H9 (cell line): ENCODE measurements around the gene GIPC2. TPM values are rescaled to one million over a fixed set of nuclear protein-coding genes. Genes with fewer than 3 reads are reported as not detected.

ENCODE experiments used
- DNase-seq: peaks from one replicate; pipeline ENCODE4 v3.0.0-alpha.2; 2017
- H2AFZ ChIP-seq: one replicate; pipeline ENCODE4 v1.6.1; 2013; ENCODE audit warnings: mild to moderate bottlenecking, low read length, control low read depth, moderate library complexity
- H2AK5ac ChIP-seq: 2 replicates; pipeline ENCODE4 v1.6.1; 2013; ENCODE audit warnings: low read length, control low read depth, mixed read lengths; ENCODE audit not compliant: insufficient read length
- H2BK120ac ChIP-seq: one replicate; pipeline ENCODE4 v1.6.1; 2013; ENCODE audit warnings: low read depth, mild to moderate bottlenecking, low read length, control low read depth, inconsistent platforms; ENCODE audit not compliant: poor library complexity, severe bottlenecking
- H2BK12ac ChIP-seq: 2 replicates; pipeline ENCODE4 v1.6.1; 2013; ENCODE audit warnings: low read length, control low read depth, mixed read lengths, low read depth; ENCODE audit not compliant: insufficient read length
- H2BK15ac ChIP-seq: 2 replicates; pipeline ENCODE4 v1.6.1; 2013; ENCODE audit warnings: low read depth, low read length, control low read depth
- H2BK20ac ChIP-seq: one replicate; pipeline ENCODE4 v1.6.1; 2013; ENCODE audit warnings: low read depth, mild to moderate bottlenecking, low read length, control low read depth, inconsistent platforms; ENCODE audit not compliant: poor library complexity, severe bottlenecking
- H2BK5ac ChIP-seq: 2 replicates; pipeline ENCODE4 v1.6.1; 2013; ENCODE audit warnings: low read length, control low read depth, mixed read lengths; ENCODE audit not compliant: insufficient read length
- H3K14ac ChIP-seq: 2 replicates; pipeline ENCODE4 v1.6.1; 2013; ENCODE audit warnings: low read length, control low read depth; ENCODE audit not compliant: insufficient read depth
- H3K18ac ChIP-seq: 2 replicates; pipeline ENCODE4 v1.6.1; 2013; ENCODE audit warnings: low read depth, mild to moderate bottlenecking, mixed read lengths, low read length, control low read depth; ENCODE audit not compliant: insufficient read length
- H3K23ac ChIP-seq: 2 replicates; pipeline ENCODE4 v1.6.1; 2013; ENCODE audit warnings: low read length, control low read depth, mixed read lengths, low read depth; ENCODE audit not compliant: insufficient read length
- H3K23me2 ChIP-seq: 2 replicates; pipeline ENCODE4 v1.6.1; 2013; ENCODE audit warnings: low read depth, mild to moderate bottlenecking, mixed read lengths, low read length, control low read depth; ENCODE audit not compliant: insufficient read length, poor library complexity, severe bottlenecking
- H3K27ac ChIP-seq: 2 replicates; pipeline ENCODE4 v1.5.1; 2013; ENCODE audit warnings: low read length, control low read depth, mixed read lengths, low read depth; ENCODE audit not compliant: insufficient read length
- H3K27me3 ChIP-seq: 2 replicates; pipeline ENCODE4 v1.6.1; 2013; ENCODE audit warnings: low read length, control low read depth, inconsistent platforms; ENCODE audit not compliant: insufficient read depth
- H3K4ac ChIP-seq: 2 replicates; pipeline ENCODE4 v1.6.1; 2013; ENCODE audit warnings: low read depth, mild to moderate bottlenecking, control low read depth, inconsistent platforms, low read length, moderate library complexity
- H3K4me1 ChIP-seq: 2 replicates; pipeline ENCODE4 v1.6.1; 2013; ENCODE audit warnings: low read length, control low read depth, inconsistent platforms; ENCODE audit not compliant: insufficient read depth
- H3K4me2 ChIP-seq: 2 replicates; pipeline ENCODE4 v1.6.1; 2013; ENCODE audit warnings: low read length, control low read depth, mixed read lengths; ENCODE audit not compliant: insufficient read length, insufficient read depth
- H3K56ac ChIP-seq: 2 replicates; pipeline ENCODE4 v1.6.1; 2013; ENCODE audit warnings: low read depth, mild to moderate bottlenecking, mixed read lengths, low read length, control low read depth; ENCODE audit not compliant: insufficient read length
- H3K79me1 ChIP-seq: 2 replicates; pipeline ENCODE4 v1.6.1; 2013; ENCODE audit warnings: low read depth, mild to moderate bottlenecking, moderate library complexity, low read length, control low read depth, inconsistent platforms; ENCODE audit not compliant: insufficient read depth, poor library complexity, severe bottlenecking
- H3K79me2 ChIP-seq: 2 replicates; pipeline ENCODE4 v1.6.1; 2013; ENCODE audit warnings: low read length, control low read depth, inconsistent platforms; ENCODE audit not compliant: insufficient read depth
- H3K9ac ChIP-seq: 2 replicates; pipeline ENCODE4 v1.6.1; 2013; ENCODE audit warnings: low read length, control low read depth, mixed read lengths; ENCODE audit not compliant: insufficient read length; ENCODE audit errors: extremely low read depth
- H3K9me3 ChIP-seq: one replicate; pipeline ENCODE4 v1.6.1; 2013; ENCODE audit warnings: low read depth, low read length, inconsistent platforms; ENCODE audit not compliant: control insufficient read depth
- H3T11ph ChIP-seq: one replicate; pipeline ENCODE4 v1.6.1; 2013; ENCODE audit warnings: mild to moderate bottlenecking, low read length, control low read depth, inconsistent platforms
- H4K20me1 ChIP-seq: one replicate; pipeline ENCODE4 v1.6.1; 2013; ENCODE audit not compliant: control insufficient read depth, insufficient read length, insufficient read depth
- H4K5ac ChIP-seq: 2 replicates; pipeline ENCODE4 v1.6.1; 2013; ENCODE audit warnings: low read depth, mild to moderate bottlenecking, mixed read lengths, low read length, control low read depth; ENCODE audit not compliant: insufficient read length
- H4K8ac ChIP-seq: replicated peaks from 2 replicates; pipeline ENCODE4 v1.6.1; 2013; ENCODE audit warnings: low read length, control low read depth, mixed read lengths, low read depth; ENCODE audit not compliant: insufficient read length
- H4K91ac ChIP-seq: 2 replicates; pipeline ENCODE4 v1.6.1; 2013; ENCODE audit warnings: low read depth, mild to moderate bottlenecking, moderate library complexity, mixed read lengths, low read length, control low read depth; ENCODE audit not compliant: insufficient read length
- H3K27ac Mint-ChIP-seq, 3 experiments: 2 replicates in 2 of 3; 3 replicates in 1 of 3; pipeline ENCODE4 v1.8.0; 2020 to 2021; ENCODE audit warnings: mixed read lengths in 3 of 3, mild to moderate bottlenecking in 1 of 3, moderate library complexity in 1 of 3
- H3K27me3 Mint-ChIP-seq: 2 replicates; pipeline ENCODE4 v1.8.0; 2021; ENCODE audit warnings: low read depth, mild to moderate bottlenecking, moderate library complexity, mixed read lengths
- H3K36me3 Mint-ChIP-seq, 3 experiments: 2 replicates in 2 of 3; 3 replicates in 1 of 3; pipeline ENCODE4 v1.8.0; 2020 to 2021; ENCODE audit warnings: low read depth in 3 of 3, mixed read lengths in 3 of 3; ENCODE audit not compliant: insufficient read depth in 1 of 3
- H3K4me1 Mint-ChIP-seq, 2 experiments: 2 replicates each; pipeline ENCODE4 v1.8.0; 2020; ENCODE audit warnings: mixed read lengths in 2 of 2
- H3K4me3 Mint-ChIP-seq, 2 experiments: 2 replicates in 1 of 2; 3 replicates in 1 of 2; pipeline ENCODE4 v1.8.0; 2020 to 2021; ENCODE audit warnings: mild to moderate bottlenecking in 2 of 2, mixed read lengths in 2 of 2, moderate library complexity in 1 of 2
- H3K9me3 Mint-ChIP-seq, 2 experiments: 2 replicates in 1 of 2; 3 replicates in 1 of 2; pipeline ENCODE4 v1.8.0; 2020; ENCODE audit warnings: mild to moderate bottlenecking in 2 of 2, mixed read lengths in 2 of 2, moderate library complexity in 1 of 2
- CTCF ChIP-seq: fragments of 200-600 bp; sonication (generic); conservative IDR thresholded peaks from 3 replicates; pipeline ENCODE4 v1.8.0; 2021; ENCODE audit warnings: antibody characterized with exemption, mild to moderate bottlenecking
- WGBS: extraction: QIAGEN DNeasy Blood & Tissue Kit; methylation state at CpG from one replicate; pipeline ENCODE4 v1.1.7; 2013; ENCODE audit warnings: missing lambda C conversion rate, low lambda C conversion rate, mixed read lengths; ENCODE audit not compliant: insufficient read length; ENCODE audit errors: extremely low coverage; 5-methylcytosine and 5-hydroxymethylcytosine counted together
- total RNA-seq: library from RNA; stranded (reverse); gene quantifications from 2 replicates; pipeline ENCODE4 v1.2.1, GENCODE V29; 2021

Gene GIPC2
- total RNA-seq, 1 experiment from 2014 or later = 0.85 TPM

- H2AK5ac ChIP-seq = no peak overlapping the region
- no peak overlapping the region for H2BK20ac ChIP-seq
- no peaks in the 10 kb centered on the region for H3K9me3 ChIP-seq
- no peaks in the 10 kb centered on the region for H3K4me1 ChIP-seq
- H3K23me2 ChIP-seq = peaks cover 2% of the 10 kb centered on the region
- H3K79me2 ChIP-seq = no peaks in the 10 kb centered on the region
- H4K91ac ChIP-seq = no peak overlapping the region
- no peaks in the 10 kb centered on the region for H3K36me3 Mint-ChIP-seq
- H3K4me2 ChIP-seq = no peak overlapping the region
- H3K27ac ChIP-seq = no peak overlapping the region
- peaks cover 0 to 2% of the 10 kb centered on the region in 2 experiments; a peak in 1 of 5 replicates for H3K9me3 Mint-ChIP-seq
- H3K27me3 ChIP-seq = no peaks in the 10 kb centered on the region
- H2BK12ac ChIP-seq = no peak overlapping the region
- H3K23ac ChIP-seq = no peak overlapping the region
- peaks cover 27% of the 10 kb centered on the region in 2 experiments for H3K4me1 Mint-ChIP-seq
- H3K79me1 ChIP-seq = no peaks in the 10 kb centered on the region
- H3K14ac ChIP-seq = no peak overlapping the region
- no peak overlapping the region for H3K9ac ChIP-seq
- no peak for DNase-seq
- no peak overlapping the region for H3K18ac ChIP-seq
- H2BK120ac ChIP-seq = no peak overlapping the region
- H4K8ac ChIP-seq = no peak overlapping the region
- no peaks in the 10 kb centered on the region for H4K20me1 ChIP-seq
- H3K27ac Mint-ChIP-seq = peak overlapping the region in 1 of 3 experiments; percentile 56; a peak in 1 of 7 replicates
- H2AFZ ChIP-seq = no peak overlapping the region
- H2BK5ac ChIP-seq = no peak overlapping the region
- no peak overlapping the region for H2BK15ac ChIP-seq
- TF ChIP-seq CTCF = no peak
- H3K4ac ChIP-seq = no peak overlapping the region
- H3K56ac ChIP-seq = no peak overlapping the region
- no CpG with 5 or more reads among the region's 1 CpG for WGBS
- peak overlapping the region; percentile 57 to 82; a peak in 4 of 5 replicates for H3K4me3 Mint-ChIP-seq
- H3T11ph ChIP-seq = no peak overlapping the region
- H3K27me3 Mint-ChIP-seq = no peaks in the 10 kb centered on the region; the same call in 1 of the 2 replicates
- no peak overlapping the region for H4K5ac ChIP-seq
Observed at GRCh38 chr1:78005755-78006154, 40.0 kb upstream of the GIPC2 start.
